Panc1 (cell line): ENCODE results near the gene CDKN1A. TPM values are rescaled to one million over a fixed set of nuclear protein-coding genes. Genes with fewer than 3 reads are reported as not detected.

Experiments
- ATAC-seq: fragments of 200-7000 bp; cut with Tn5 transposase; 2 replicates; pipeline ENCODE4 v1.9.1; 2020; ENCODE audit warnings: mild to moderate bottlenecking, moderate library complexity
- BruUV-seq: library from RNA; stranded (reverse); fragments of 400-500 nt; replicated peaks from 2 replicates; lab custom pipeline; 2021; lab: Mats Ljungman, UMichigan
- CTCF ChIA-PET: fragments of 300-600 bp; sonication (Branson Sonifier 250); formaldehyde crosslinking; loops from one replicate; lab custom pipeline; 2022; ENCODE audit warnings: antibody characterized with exemption; lab: Charles Lee
- POLR2A ChIA-PET: fragments of 300-600 bp; sonication (Branson Sonifier 250); formaldehyde crosslinking; loops from one replicate; lab custom pipeline; 2022; ENCODE audit warnings: antibody characterized with exemption; lab: Charles Lee
- DNase-seq: peaks from one replicate; pipeline ENCODE4 v3.0.0-alpha.2; 2010; ENCODE audit warnings: low read depth, low spot score
- H3K27ac ChIP-seq: 2 replicates; pipeline ENCODE4 v1.5.1; 2011; ENCODE audit warnings: mild to moderate bottlenecking, low read length, inconsistent platforms
- H3K27me3 ChIP-seq: fragments of 200-500 bp; sonication (Bioruptor generic); 2 replicates; pipeline ENCODE4 v1.6.0; 2014; ENCODE audit warnings: low read length, inconsistent platforms; ENCODE audit not compliant: control insufficient read depth, insufficient read depth
- H3K36me3 ChIP-seq: fragments of 200-500 bp; sonication (Bioruptor generic); 2 replicates; pipeline ENCODE4 v1.5.1; 2014; ENCODE audit warnings: inconsistent platforms, mild to moderate bottlenecking, low read length, moderate library complexity; ENCODE audit not compliant: control insufficient read depth, insufficient read depth
- H3K4me1 ChIP-seq: 2 replicates; pipeline ENCODE4 v1.5.1; 2011; ENCODE audit warnings: inconsistent platforms, mild to moderate bottlenecking, low read length, moderate library complexity; ENCODE audit not compliant: control insufficient read depth, insufficient read depth
- H3K4me3 ChIP-seq, 2 experiments: 2 replicates each; pipeline ENCODE4 v1.5.1; 2011 to 2012; ENCODE audit warnings: low read depth in 2 of 2, low read length in 2 of 2, mild to moderate bottlenecking in 2 of 2, inconsistent platforms in 1 of 2, moderate library complexity in 1 of 2
- H3K9me3 ChIP-seq: fragments of 200-500 bp; sonication (Bioruptor generic); 2 replicates; pipeline ENCODE4 v1.5.1; 2014; ENCODE audit warnings: low read depth, mild to moderate bottlenecking, inconsistent platforms, low read length, moderate library complexity; ENCODE audit not compliant: control insufficient read depth, insufficient read depth
- POLR2AphosphoS5 ChIP-seq: IDR thresholded peaks from 2 replicates; pipeline ENCODE4 v1.6.1; 2012; ENCODE audit warnings: mild to moderate bottlenecking, low read depth, low read length, moderate library complexity
- SIN3A ChIP-seq: IDR thresholded peaks from 2 replicates; pipeline ENCODE4 v1.6.1; 2012; ENCODE audit warnings: low read depth, mild to moderate bottlenecking, low read length, moderate library complexity, borderline replicate concordance; ENCODE audit not compliant: insufficient read depth
- TCF7L2 ChIP-seq: IDR thresholded peaks from 2 replicates; pipeline ENCODE4 v1.6.1; 2011; ENCODE audit warnings: mild to moderate bottlenecking, low read depth, low read length, inconsistent platforms
- in situ Hi-C: cut with HindIII; loops from 2 replicates; pipeline ENCODE4 v1.10.0; 2016; ENCODE audit warnings: low sequenced_read_pairs, low pct_unique_long_range_greater_than_20kb
- intact Hi-C: fragments of 100-400 bp; cut with micrococcal nuclease; formaldehyde crosslinking; loops from one replicate; pipeline ENCODE4 v1.10.0; 2022; ENCODE audit not compliant: unreplicated experiment
- total RNA-seq: library from RNA; stranded (reverse); gene quantifications from one replicate; pipeline ENCODE4 v1.2.1, GENCODE V29; 2021; ENCODE audit not compliant: unreplicated experiment
- TF ChIP-seq, protein P1 (sequence below), 2 experiments: IDR thresholded peaks; 2 replicates each; pipeline ENCODE4 v1.6.1; 2011 to 2012; ENCODE audit warnings: low read depth in 2 of 2, control low read depth in 1 of 2, low read length in 1 of 2, mild to moderate bottlenecking in 1 of 2, moderate library complexity in 1 of 2; ENCODE audit not compliant: insufficient read depth in 1 of 2
- TF ChIP-seq, protein P2 (sequence below): fragments of 450-650 bp; IDR thresholded peaks from 2 replicates; pipeline ENCODE4 v1.5.1; 2017; ENCODE audit warnings: mild to moderate bottlenecking

CDKN1A gene
- total RNA-seq, 1 experiment from 2014 or later, result 46.2 TPM

DNA sequence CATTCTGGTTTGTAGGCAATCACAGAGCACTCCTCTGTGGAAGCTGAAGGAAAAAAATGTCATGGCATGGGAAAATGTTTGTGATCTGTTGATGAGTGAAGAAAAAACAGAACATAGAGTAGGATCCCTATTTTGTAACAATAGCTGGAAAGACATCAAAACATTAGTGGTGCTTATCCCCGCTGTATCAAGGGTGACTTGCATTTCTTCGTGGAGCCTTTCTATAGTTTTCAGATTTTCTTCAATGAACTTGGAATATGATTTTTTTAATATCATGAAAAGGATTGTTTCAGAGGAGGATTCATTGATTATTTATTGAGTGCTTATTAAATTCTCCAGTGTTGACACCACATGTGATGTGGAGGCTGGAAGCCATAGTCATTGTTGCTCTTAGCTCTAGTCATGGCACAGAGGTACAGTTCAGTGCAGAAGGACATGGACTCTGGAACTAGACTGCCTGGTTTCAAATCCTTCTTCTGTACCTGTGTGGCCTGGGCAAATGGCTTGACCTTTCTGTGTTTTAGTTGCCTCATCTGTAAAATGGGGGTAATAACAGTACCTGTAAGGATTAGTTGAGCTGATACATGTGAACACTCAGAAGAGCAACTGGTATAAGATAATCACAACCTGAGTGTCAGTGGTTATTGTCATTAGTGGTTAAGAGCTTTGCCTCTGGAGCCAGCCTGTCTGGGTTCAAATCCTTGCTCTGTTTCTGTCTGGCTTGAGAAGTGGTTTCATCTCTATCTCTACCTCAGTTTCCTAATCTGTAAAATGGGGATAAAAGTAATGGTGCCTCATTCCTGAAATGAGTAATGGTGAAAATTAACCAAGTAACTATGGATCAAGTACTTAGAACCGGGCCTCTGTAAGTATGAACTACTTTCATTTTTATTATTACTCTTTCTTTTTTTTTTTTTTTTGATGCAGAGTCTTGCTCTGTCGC lies 14.7 kb upstream of the CDKN1A start:
- POLR2A ChIA-PET, result no interaction called here
- no peaks in the 10 kb centered on the region for H3K9me3 ChIP-seq
- H3K4me3 ChIP-seq, result no peak overlapping the region
- intact Hi-C loops, result no loop called here
- H3K36me3 ChIP-seq, result no peaks in the 10 kb centered on the region
- CTCF ChIA-PET, result no interaction called here
- no TSS peak for BruUV-seq
- H3K27ac ChIP-seq, result no peak overlapping the region
- H3K27me3 ChIP-seq, result no peaks in the 10 kb centered on the region; the same call in 1 of the 2 replicates
- ATAC-seq, result no peak
- TF ChIP-seq POLR2AphosphoS5 (no peak), SIN3A (no peak), TCF7L2 (no peak)
- TF ChIP-seq, protein P1, sequence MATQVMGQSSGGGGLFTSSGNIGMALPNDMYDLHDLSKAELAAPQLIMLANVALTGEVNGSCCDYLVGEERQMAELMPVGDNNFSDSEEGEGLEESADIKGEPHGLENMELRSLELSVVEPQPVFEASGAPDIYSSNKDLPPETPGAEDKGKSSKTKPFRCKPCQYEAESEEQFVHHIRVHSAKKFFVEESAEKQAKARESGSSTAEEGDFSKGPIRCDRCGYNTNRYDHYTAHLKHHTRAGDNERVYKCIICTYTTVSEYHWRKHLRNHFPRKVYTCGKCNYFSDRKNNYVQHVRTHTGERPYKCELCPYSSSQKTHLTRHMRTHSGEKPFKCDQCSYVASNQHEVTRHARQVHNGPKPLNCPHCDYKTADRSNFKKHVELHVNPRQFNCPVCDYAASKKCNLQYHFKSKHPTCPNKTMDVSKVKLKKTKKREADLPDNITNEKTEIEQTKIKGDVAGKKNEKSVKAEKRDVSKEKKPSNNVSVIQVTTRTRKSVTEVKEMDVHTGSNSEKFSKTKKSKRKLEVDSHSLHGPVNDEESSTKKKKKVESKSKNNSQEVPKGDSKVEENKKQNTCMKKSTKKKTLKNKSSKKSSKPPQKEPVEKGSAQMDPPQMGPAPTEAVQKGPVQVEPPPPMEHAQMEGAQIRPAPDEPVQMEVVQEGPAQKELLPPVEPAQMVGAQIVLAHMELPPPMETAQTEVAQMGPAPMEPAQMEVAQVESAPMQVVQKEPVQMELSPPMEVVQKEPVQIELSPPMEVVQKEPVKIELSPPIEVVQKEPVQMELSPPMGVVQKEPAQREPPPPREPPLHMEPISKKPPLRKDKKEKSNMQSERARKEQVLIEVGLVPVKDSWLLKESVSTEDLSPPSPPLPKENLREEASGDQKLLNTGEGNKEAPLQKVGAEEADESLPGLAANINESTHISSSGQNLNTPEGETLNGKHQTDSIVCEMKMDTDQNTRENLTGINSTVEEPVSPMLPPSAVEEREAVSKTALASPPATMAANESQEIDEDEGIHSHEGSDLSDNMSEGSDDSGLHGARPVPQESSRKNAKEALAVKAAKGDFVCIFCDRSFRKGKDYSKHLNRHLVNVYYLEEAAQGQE (IDR thresholded peaks at IDR 0.05; ENCODE audit: insufficient read depth in 1 of 2, low read depth in 2 of 2, low read length in 1 of 2), result no peak
- TF ChIP-seq, protein P2, sequence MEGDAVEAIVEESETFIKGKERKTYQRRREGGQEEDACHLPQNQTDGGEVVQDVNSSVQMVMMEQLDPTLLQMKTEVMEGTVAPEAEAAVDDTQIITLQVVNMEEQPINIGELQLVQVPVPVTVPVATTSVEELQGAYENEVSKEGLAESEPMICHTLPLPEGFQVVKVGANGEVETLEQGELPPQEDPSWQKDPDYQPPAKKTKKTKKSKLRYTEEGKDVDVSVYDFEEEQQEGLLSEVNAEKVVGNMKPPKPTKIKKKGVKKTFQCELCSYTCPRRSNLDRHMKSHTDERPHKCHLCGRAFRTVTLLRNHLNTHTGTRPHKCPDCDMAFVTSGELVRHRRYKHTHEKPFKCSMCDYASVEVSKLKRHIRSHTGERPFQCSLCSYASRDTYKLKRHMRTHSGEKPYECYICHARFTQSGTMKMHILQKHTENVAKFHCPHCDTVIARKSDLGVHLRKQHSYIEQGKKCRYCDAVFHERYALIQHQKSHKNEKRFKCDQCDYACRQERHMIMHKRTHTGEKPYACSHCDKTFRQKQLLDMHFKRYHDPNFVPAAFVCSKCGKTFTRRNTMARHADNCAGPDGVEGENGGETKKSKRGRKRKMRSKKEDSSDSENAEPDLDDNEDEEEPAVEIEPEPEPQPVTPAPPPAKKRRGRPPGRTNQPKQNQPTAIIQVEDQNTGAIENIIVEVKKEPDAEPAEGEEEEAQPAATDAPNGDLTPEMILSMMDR, result no peak
- in situ Hi-C loops, result no loop called here
- DNase-seq, result no peak
- H3K4me1 ChIP-seq, result peaks cover 4% of the 10 kb centered on the region; the same call in 1 of the 2 replicates

- ChIA-PET CTCF (interaction anchor here (0.6 kb wide), 1 partner anchor 9 kb away, joined by 3 read pairs; no protein-coding TSS in a partner anchor), POLR2A (no interaction called here)
- ATAC-seq, result no peak
Measured at GRCh38 chr6:36665180-36665579, 13.3 kb upstream of the CDKN1A start.

More at GRCh38 chr6:36665180-36665579, 13.3 kb upstream of the CDKN1A start:
- no peaks in the 10 kb centered on the region for H3K36me3 ChIP-seq
- no peaks in the 10 kb centered on the region for H3K27me3 ChIP-seq
- H3K4me1 ChIP-seq, result peaks cover 4% of the 10 kb centered on the region; the same call in 1 of the 2 replicates
- H3K27ac ChIP-seq, result no peak overlapping the region
- intact Hi-C loops (no loop called here), in situ Hi-C loops (no loop called here)
- H3K9me3 ChIP-seq, result no peaks in the 10 kb centered on the region
- BruUV-seq, result no TSS peak
- no peak for DNase-seq
- TF ChIP-seq TCF7L2 (no peak), SIN3A (no peak), POLR2AphosphoS5 (no peak)
- TF ChIP-seq, protein P2, result no peak
- TF ChIP-seq, protein P1 (IDR thresholded peaks at IDR 0.05; ENCODE audit: insufficient read depth in 1 of 2, low read depth in 2 of 2, low read length in 1 of 2), result no peak
- no peak overlapping the region for H3K4me3 ChIP-seq
